Right atrium auricular region (tissue), 2 donors: ENCODE data around the gene TP53I11. TPM values are rescaled to one million over a fixed set of nuclear protein-coding genes. Genes with fewer than 3 reads are reported as not detected.
A peak's percentile ranks its signal among the peaks of the same experiment; 100 is the strongest.

Source experiments
- DNase-seq: peaks from one replicate; pipeline ENCODE4 v3.0.0-alpha.2; 2019; ENCODE audit warnings: low spot score
- H3K27ac ChIP-seq, 2 donors: fragments of 200-600 bp; sonication (generic); 1 replicate in 1 of 2; 2 replicates in 1 of 2; pipeline ENCODE4 v1.5.1; 2016 to 2019
- H3K27me3 ChIP-seq, 2 donors: fragments of 200-600 bp; sonication (generic); one replicate each; pipeline versions ENCODE4 v1.5.1 to v1.6.0; 2017 to 2019
- H3K36me3 ChIP-seq: fragments of 200-600 bp; sonication (generic); one replicate; pipeline ENCODE4 v1.5.1; 2016
- H3K4me1 ChIP-seq, 2 donors: fragments of 200-600 bp; sonication (generic); one replicate each; pipeline versions ENCODE4 v1.5.1 to v1.6.0; 2017 to 2019
- H3K4me3 ChIP-seq, 2 donors: fragments of 200-600 bp; sonication (generic); 1 replicate in 1 of 2; 2 replicates in 1 of 2; pipeline ENCODE4 v1.5.1; 2017 to 2019; ENCODE audit warnings: mild to moderate bottlenecking in 1 of 2, moderate library complexity in 1 of 2
- H3K9me3 ChIP-seq, 2 donors: fragments of 200-600 bp; sonication (generic); one replicate each; pipeline ENCODE4 v1.5.1; 2019
- CTCF ChIP-seq, 2 donors: fragments of 200-600 bp; sonication (generic); IDR thresholded peaks; one replicate each; pipeline ENCODE4 v1.5.1; 2019; ENCODE audit warnings: antibody characterized with exemption in 2 of 2
- total RNA-seq, 2 donors: library from RNA; depleted of rRNA; stranded (reverse); fragments of >200 nt; gene quantifications; one replicate each; pipeline ENCODE4 v1.1.0, GENCODE V29; 2016

Gene TP53I11
- total RNA-seq, 2 donors from 2014 or later = 46.7 to 89.0 TPM

- no peak for DNase-seq
- no peak for TF ChIP-seq CTCF (IDR thresholded peaks at IDR 0.05)
- H3K4me3 ChIP-seq = no peak overlapping the region
- no peaks in the 10 kb centered on the region for H3K9me3 ChIP-seq
- H3K27ac ChIP-seq = no peak overlapping the region
- H3K27me3 ChIP-seq = no peaks in the 10 kb centered on the region
- peaks cover 0 to 60% of the 10 kb centered on the region in 2 donors for H3K4me1 ChIP-seq
- no peaks in the 10 kb centered on the region for H3K36me3 ChIP-seq
These were observed 63.0 kb downstream of the TP53I11 start for GRCh38 chr11:44887636-44888035.

GRCh38 chr11:44886790-44887140, 63.9 kb downstream of the TP53I11 start:
- no peaks in the 10 kb centered on the region for H3K9me3 ChIP-seq
- H3K4me1 ChIP-seq = peaks cover 0 to 53% of the 10 kb centered on the region in 2 donors
- H3K27me3 ChIP-seq = no peaks in the 10 kb centered on the region
- no peaks in the 10 kb centered on the region for H3K36me3 ChIP-seq
- no peak for TF ChIP-seq CTCF (IDR thresholded peaks at IDR 0.05)
- no peak for DNase-seq
- H3K4me3 ChIP-seq = no peak overlapping the region
- H3K27ac ChIP-seq = peak overlapping the region in 1 of 2 donors; percentile 34

GRCh38 chr11:44885919-44886789, 64.5 kb downstream of the TP53I11 start:
- no peak for TF ChIP-seq CTCF (IDR thresholded peaks at IDR 0.05)
- H3K4me1 ChIP-seq = peaks cover 0 to 50% of the 10 kb centered on the region in 2 donors
- no peaks in the 10 kb centered on the region for H3K27me3 ChIP-seq
- no peak overlapping the region for H3K4me3 ChIP-seq
- no peak for DNase-seq
- H3K27ac ChIP-seq = peak overlapping the region in 1 of 2 donors; percentile 3
- no peaks in the 10 kb centered on the region for H3K9me3 ChIP-seq
- no peaks in the 10 kb centered on the region for H3K36me3 ChIP-seq

- Histone ChIP-seq H3K4me3 (no peak overlapping the region), H3K27ac (no peak overlapping the region), H3K36me3 (no peaks in the 10 kb centered on the region), H3K27me3 (no peaks in the 10 kb centered on the region), H3K9me3 (no peaks in the 10 kb centered on the region), H3K4me1 (peaks cover 0 to 50% of the 10 kb centered on the region in 2 donors)
- DNase-seq = no peak
- TF ChIP-seq CTCF (IDR thresholded peaks at IDR 0.05) = no peak
These were observed 65.4 kb downstream of the TP53I11 start for GRCh38 chr11:44885065-44885810.

GRCh38 chr11:44884056-44884455, 66.6 kb downstream of the TP53I11 start:
- Histone ChIP-seq H3K36me3 (no peaks in the 10 kb centered on the region), H3K4me3 (no peak overlapping the region), H3K4me1 (peaks cover 0 to 50% of the 10 kb centered on the region in 2 donors), H3K27ac (peak overlapping the region in 1 of 2 donors; percentile 12), H3K9me3 (no peaks in the 10 kb centered on the region), H3K27me3 (no peaks in the 10 kb centered on the region)
- TF ChIP-seq CTCF (IDR thresholded peaks at IDR 0.05) = no peak
- no peak for DNase-seq
